NCI-H2171 (cell line): ENCODE results near the gene SLCO3A1.

ENCODE experiments used
- DNase-seq: peaks from one replicate; lab custom pipeline; 2025; lab: John Stamatoyannopoulos, UW

SLCO3A1 gene

GRCh38 chr15:91882858-91883586, 29.5 kb downstream of the SLCO3A1 start:
- no peak for DNase-seq

DNA sequence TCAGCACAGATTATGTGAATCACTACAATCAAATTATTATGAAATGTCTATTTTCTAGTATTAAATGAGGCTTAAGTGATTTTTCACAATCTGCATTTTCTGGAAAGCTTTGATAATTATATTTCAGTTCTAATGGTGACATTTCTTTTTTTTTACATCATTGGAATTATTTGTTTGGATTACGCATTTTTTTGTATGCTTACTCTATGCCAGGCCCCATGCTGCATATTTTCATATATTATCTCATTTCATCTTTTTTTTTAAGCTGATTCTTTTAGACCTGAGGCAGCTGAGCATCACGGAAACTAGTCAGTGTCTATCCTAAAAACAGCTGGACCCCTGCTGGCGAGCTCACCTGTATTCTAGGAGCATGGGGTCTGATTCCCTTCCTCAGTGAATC, 31.1 kb downstream of the SLCO3A1 start:
- DNase-seq: no peak

- no peak for DNase-seq
Measured at GRCh38 chr15:91885054-91885453, 31.5 kb downstream of the SLCO3A1 start.

- DNase-seq: no peak
Measured at GRCh38 chr15:91885714-91886270, 32.3 kb downstream of the SLCO3A1 start.

- DNase-seq: no peak
Measured at GRCh38 chr15:91886878-91887277, 33.4 kb downstream of the SLCO3A1 start.

GRCh38 chr15:91887321-91887720, 33.8 kb downstream of the SLCO3A1 start:
- DNase-seq: no peak

DNA sequence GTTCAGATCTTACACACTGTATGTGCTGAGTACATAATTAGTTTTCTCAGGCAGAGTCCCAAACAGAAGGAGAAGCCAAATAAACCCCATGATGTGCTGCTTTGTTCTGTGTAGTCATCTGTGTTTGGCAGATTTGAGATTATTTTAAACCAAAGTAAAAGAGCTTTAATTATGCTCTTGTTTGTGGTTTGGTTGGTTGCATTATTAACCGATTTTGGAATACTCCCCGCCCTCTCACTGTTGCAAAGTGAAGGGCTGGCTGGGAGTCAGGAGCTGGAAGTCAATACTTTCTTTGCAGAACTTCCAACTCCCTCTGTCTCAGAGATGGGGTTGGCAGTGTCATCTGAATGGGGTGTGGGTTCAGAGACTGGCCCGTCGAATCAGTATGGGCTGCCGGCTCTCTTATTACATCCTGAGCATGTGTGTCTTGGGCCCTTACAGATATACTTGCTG, 34.4 kb downstream of the SLCO3A1 start:
- DNase-seq: no peak

DNA sequence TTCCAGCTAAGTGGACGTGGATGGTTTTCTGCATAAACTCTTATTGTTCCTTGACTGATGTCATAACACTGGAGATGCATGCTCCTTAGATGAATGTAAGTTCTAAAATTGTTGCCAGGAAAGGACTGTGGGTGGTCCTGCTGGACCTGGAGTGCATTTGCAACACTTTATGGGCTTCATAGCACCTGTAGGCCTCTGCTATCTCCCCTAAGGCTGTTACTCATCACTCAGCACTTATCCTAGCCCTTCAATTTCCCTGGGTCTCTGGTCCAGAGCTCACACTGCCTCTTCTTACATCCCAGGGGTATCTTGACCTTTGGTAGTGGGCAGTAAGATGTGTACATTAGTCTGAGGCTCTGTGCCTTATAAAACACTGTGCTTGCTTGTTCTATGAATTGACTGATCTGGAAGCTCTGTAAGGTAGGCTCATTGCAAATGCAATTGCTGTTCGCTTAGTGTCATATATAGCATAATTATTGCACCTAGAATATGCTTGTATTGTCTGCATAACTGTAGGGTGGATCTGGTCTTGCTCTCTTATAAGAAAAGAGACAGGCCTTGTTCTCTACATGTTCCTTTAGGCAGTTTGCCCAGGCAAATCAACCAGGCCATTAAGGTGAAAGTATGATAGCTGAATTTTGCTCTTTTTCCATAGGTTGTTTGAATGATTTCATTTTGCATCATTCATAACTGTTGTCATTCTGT, 35.8 kb downstream of the SLCO3A1 start:
- DNase-seq: no peak

DNA sequence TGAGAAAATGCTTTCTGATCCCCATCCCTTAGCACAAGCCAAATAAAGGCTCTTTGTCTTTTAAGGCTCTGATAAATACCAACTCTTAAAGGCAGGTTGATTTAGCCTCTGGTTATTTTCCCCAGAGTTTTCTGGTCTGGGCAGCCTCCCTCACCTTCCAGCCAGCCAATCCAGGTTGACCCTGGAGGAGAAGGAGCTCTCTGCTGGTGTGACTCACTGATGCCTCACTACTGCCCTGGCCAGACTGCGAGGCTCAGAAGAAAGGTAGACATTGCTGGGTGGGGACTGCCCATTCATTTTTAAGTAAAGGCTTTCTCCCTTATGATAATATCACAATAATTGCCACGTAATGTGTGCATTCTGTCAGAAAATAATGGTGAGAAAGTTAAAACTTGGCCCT, 37.1 kb downstream of the SLCO3A1 start:
- no peak for DNase-seq

- DNase-seq: no peak
Measured at GRCh38 chr15:91891101-91891500, 37.6 kb downstream of the SLCO3A1 start.

DNA sequence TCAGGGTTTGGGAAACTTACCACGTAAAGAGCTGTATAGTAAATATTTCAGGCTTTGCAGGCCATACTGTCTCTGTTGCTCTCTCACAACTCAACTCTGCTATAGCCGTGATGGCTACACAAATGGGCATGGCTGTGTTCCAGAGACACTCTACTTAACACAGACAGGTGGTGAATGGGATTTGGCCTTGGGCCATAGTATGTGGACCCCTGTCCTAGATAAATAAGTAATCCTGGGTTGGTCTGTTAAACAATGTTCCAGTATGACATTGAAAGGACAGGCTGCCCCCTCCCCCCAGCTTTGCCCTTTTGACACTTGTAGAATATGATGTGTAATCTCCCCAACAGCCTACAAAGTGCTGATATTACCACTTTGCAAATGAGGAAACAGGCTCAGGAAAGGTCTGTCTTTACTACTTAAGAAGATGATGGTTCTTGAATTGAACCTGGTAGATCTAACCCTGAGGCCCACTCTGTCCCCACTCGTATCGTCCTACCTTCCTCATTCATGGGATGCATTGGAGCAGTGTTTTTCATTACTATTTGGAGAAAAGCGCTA, 38.4 kb downstream of the SLCO3A1 start:
- no peak for DNase-seq

- no peak for DNase-seq
Measured at GRCh38 chr15:91892436-91892835, 38.9 kb downstream of the SLCO3A1 start.

GRCh38 chr15:91894606-91895005, 41.1 kb downstream of the SLCO3A1 start:
- DNase-seq: no peak

- no peak for DNase-seq
Measured at GRCh38 chr15:91895051-91895450, 41.5 kb downstream of the SLCO3A1 start.

DNA sequence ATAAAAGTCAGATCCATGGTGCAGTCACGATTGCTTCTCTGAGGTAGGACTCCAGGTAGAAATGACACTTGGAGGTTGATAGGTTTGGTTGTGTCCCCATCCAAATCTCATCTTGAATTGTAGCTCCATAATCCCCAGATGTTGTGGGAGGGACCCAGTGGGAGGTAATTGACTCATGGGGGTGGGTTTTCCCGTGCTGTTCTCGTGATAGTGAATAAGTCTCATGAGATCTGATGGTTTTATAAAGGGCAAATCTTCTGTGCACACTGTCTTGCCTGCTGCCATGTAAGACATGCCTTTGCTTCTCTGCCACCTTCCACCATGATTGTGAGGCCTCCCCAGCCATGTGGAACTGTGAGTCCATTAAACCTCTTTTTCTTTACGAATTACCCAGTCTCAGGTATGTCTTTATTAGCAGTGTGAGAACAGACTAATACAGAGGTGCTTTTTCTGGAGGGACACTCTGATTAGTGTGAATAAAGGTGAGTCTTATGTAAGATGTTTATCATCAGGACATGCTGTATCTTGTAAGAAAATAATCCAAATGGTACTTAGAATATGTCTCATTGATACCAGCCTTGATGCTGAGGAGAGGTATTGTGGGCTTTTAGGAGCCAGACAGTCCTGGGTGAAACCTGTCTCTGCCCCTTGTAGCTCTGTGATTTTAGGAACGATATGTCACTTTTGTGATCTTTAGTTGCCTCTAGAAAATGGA, 43.0 kb downstream of the SLCO3A1 start:
- no peak for DNase-seq

DNA sequence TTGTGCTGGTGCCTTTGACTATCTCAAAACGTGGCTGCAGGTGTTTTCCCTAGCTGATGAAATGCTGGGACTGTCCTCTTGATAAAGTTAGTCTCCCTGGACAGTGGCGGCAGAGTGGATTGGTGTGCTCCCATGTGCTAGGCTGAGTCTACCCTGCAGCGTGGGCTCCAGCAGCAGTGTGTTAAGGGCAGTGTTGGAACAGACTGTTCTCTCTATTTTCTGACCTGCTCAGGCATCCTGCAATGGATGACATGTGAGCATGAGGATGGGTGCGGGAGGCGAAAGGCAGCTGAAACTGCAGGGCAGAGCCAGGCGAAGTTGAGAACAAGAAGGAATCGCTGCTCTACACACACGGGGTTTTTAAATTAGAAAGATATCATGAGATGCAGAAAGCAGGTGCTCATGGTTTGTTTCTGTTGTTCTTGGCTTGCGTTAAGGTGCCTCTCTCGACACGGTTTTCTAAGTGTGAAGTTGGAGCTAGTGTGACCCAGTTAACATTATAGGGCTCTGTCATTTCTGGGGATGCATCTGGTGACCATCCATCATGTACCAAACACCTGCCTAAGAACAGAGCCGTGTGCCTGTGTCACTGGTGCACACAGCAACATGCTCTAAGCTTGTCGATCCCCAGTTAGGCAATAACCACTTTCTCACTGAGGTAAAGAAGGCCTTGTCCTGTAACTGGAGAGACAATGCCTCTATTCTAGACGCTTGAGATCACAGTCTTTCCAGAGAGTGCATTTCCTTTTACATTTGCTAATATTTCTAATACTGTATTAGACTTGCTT, 44.3 kb downstream of the SLCO3A1 start:
- DNase-seq: no peak

GRCh38 chr15:91898843-91899242, 45.3 kb downstream of the SLCO3A1 start:
- DNase-seq: no peak

- DNase-seq: no peak
Measured at GRCh38 chr15:91904942-91905341, 51.4 kb downstream of the SLCO3A1 start.

DNA sequence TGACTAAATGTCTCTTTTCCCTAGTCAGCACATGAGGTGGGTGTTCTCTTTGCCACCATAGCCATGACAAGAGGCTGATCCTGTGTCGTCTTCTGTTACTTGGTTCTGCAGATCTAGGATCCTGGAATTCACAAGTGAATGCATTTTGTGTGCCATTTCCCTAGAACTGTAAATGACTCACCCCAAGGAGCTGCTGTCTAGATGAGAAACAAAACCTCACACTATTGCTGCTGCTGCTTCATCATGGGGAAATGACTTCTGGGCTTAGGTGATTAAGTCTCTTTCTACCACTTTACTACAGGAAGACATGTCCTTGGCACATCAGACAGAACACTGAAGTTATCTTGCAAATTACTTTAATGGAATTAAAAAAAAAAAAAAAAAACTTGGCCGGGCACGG, 54.9 kb downstream of the SLCO3A1 start:
- no peak for DNase-seq

DNA sequence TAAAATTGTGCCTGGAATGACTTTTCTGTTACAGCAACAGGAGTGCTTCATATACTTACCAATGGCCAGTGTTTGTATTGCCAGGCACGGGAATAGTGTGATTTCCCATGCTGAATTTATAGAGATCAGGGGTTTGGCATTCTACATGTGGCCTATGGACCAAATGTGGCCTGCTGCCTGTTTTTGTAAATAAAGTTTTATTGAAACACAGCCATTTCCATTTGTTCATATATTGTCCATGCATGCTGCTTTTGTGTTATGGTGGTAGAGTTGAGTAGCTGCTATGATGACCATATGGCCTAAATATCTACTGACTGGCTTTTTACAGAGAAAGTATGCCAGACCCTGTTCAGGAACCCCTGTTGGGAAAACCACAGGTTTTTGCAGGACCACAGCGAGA, 55.6 kb downstream of the SLCO3A1 start:
- DNase-seq: no peak

DNA sequence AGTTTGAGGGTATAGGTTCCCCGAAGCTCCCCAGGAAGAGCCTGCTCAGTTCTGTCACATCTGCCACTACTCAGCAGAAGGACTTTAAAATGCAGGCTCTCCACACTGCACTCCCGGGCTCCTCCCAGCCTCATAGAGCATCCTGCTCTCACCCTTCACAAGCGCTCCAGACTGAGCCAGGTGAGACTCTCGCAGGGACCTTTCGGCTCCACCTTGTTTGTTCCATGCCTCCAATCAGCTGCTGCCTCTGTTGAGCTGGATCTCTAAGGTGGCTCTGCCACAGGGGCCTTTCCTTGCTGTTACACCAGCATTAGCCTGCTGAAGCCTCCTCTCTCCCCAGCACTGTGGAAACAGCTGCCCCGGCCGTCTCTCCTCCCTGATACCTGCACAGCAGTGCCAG, 56.1 kb downstream of the SLCO3A1 start:
- DNase-seq: peak; percentile 65

GRCh38 chr15:91911844-91912243, 58.3 kb downstream of the SLCO3A1 start:
- no peak for DNase-seq
